GM21576 (cell line): ENCODE measurements around the gene THEMIS2.
"Not testable (repeated sequence)": the region's sequence is repeated elsewhere in the genome, so short reads cannot be mapped to it uniquely, and the experiment has no call there.

Source experiments
- ATAC-seq: cut with Tn5 transposase; IDR thresholded peaks from one replicate; pipeline ENCODE4 v1.9.1; 2021; ENCODE audit warnings: mild to moderate bottlenecking, moderate library complexity; ENCODE audit not compliant: unreplicated experiment

Gene THEMIS2

DNA sequence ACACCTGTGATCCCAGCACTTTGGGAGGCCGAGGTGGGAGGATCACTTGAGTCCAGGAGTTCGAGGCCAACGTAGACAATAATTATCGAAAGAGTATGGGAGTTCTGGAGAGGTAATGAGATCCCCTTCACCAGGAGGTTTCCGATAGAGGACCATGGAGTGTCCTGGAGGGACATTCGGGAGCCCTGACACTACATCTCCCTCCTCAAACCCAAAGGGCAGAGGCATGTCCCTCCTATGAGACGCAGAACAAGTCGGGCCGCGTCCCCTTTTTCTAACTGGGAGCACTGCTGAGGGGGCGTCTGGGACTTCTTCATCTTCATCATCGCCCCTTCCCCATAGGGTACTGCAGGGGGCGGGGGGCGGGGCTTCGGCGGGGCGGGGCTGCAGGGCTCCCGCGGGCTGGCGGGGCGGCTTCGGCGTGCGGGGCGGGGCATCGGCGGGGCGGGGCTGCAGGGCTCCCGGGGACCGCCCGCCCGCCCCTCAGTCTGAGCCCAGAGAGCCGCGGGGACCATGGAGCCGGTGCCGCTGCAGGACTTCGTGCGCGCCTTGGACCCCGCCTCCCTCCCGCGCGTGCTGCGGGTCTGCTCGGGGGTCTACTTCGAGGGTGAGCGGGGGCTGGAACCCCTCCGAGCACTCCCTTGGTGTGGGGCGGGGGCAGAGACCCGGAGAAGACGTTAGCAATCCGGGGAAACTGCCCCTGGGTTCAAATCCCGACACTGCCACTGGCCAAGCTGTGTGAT, at the start of gene THEMIS2:
TSS of gene THEMIS2 (plus strand) at position 486 of the 743 bp plus-strand sequence. CDS start at position 514, 28 bp downstream.
- no peak for ATAC-seq

DNA sequence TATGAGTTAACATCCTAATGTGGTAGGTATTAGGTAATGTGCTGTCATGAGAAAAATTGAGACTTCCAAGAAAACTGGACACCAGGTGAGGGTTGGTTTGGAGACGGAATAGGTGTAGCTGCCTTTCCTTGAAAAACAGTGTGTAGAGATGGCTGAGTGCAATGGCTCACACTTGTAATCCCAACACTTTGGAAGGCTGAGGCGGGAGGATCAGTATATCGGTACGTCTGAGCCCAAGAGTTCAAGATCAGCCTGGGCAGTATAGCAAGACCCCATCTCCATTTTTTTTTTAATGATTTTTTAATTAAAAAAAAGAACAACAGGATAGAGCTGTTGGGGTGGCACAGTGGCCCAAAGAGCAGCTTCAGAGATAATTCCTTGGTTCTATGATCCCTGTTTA, 48.6 kb upstream of the THEMIS2 start:
- ATAC-seq: no peak

DNA sequence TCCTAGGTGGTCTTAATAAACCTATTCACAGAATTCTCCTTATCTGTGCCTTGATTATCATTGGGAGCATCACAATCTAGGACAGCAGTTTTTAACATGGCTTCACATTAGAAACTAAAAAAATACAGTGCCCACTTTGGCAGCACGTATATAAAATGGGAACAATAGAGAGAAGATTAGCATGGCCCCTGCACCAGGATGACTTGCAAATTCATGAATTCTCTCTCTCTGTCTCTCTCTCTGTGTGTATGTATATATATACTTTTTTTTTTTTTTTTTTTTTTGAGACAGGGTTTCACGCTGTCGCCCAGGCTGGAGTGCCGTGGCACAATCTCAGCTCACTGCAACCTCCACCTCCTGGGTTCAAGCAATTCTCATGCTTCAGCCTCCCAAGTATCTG, 47.9 kb upstream of the THEMIS2 start:
- no peak for ATAC-seq

DNA sequence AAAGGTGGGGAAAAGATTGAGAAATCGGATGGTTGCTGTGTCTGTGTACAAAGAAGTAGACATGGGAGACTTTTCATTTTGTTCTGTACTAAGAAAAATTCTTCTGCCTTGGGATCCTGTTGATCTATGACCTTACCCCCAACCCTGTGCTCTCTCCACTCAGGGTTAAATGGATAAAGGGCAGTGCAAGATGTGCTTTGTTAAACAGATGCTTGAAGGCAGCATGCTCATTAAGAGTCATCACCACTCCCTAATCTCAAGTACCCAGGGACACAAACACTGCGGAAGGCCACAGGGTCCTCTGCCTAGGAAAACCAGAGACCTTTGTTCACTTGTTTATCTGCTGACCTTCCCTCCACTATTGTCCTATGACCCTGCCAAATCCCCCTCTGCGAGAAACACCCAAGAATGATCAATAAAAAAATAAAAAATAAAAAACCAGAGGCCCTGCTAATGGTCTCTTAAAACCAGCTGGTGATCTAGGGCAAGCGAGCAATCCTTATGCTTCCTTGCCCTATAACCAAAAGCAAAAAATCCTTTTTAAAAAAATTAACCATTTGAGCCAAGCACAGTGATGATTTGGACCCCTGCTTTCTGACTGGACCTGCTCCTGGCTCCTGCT, 42.9 kb upstream of the THEMIS2 start:
- ATAC-seq: not testable (repeated sequence)

DNA sequence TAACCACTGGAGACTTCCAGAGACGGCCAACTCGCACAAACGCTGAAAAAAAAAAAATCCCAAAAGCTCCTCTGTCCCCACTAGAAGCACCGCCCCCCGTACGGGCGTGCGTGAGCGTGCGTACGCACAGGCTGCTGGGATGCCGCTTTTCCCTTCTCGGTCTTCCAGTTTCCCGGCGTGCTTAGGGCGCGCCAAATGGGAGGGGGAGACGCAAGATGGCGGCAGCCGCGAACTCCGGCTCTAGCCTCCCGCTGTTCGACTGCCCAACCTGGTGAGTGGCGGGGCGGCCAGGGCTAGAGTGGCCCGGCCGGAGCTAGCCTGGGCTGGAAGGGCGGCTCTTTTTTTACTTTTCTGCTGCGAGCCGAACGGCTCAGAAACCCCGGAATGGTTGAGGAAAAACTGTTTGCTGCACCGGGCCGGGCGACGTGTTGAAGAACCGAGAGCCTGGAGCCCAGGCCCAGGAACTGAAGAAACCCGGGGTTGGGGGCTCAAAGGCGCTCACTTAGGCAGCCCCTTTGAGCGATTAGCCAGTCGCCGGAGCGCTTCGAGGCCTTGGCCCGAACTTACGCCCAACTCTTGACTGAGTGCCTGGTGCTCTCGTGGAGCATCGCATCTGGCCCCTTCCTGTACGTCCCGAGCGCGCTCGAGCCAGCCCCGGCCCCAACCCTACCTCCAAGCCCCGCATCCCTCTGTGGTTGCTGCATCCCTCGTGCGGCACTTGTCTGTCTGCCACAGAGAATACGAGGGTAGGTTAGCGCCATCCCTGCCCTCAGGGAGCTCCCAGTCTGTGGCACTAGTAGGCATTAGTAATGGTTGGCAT, 41.5 kb upstream of the THEMIS2 start, which contains the start of gene PPP1R8:
TSS of gene PPP1R8 (plus strand) at position 162 of the 820 bp plus-strand sequence. CDS start at position 216, 54 bp downstream.
- peak; percentile 94 for ATAC-seq

DNA sequence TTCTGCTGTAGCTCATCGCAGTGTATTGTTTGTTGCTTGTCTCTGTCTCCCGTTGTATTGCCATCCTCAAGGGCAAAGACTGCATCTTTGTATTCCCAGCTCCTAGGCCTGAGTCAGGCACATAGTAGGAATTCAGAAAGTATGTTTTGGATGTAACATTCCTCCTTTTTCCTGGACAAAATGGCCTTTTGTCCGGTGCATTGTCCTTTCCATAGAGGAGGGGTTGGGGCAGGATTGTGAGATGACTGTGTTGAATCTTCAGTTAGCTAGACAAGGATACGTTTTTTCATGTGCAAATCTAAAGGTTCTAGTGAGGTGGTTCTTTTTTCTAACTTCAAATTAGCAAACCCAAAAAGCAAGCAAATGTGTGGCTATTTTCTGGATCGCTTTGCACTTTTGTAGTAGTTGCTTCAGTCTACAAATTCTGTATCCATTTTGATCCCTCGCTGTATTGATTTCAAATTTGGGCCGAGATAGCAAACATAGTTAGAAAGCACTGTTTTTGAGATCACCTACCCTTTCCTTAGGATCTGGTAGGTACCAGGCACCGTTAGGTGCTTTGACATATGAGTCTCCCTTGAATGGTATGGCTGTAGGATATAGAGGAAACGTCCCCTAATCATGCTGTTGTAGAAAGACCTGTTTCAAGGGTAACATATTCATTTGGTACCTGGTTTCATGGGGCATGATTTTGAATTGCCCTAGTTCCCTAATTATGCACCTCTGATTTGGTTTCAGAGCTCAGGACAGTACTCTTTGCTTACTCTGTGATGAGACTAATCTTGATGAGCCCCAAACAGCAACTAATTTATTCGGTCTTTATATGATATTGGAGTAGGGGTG, 40.6 kb upstream of the THEMIS2 start:
- no peak for ATAC-seq

DNA sequence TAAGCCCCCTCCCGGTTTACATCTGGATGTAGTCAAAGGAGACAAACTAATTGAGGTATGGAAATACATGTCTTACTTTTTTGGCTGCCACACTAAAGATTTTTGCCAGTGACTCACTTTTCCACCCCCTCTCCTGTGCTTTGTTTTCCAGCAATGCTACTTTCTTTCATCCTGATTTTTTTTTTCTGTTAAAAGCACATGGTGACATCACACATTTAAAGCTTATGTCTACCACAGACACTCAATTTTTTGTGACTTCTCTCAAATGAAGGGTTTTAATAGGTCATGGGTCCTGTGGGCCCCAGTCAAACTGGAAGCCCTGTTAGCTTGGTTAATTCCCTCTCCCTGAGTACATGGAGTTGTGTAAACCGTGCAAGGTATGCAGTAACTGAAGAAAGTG, 39.6 kb upstream of the THEMIS2 start:
- ATAC-seq: no peak

DNA sequence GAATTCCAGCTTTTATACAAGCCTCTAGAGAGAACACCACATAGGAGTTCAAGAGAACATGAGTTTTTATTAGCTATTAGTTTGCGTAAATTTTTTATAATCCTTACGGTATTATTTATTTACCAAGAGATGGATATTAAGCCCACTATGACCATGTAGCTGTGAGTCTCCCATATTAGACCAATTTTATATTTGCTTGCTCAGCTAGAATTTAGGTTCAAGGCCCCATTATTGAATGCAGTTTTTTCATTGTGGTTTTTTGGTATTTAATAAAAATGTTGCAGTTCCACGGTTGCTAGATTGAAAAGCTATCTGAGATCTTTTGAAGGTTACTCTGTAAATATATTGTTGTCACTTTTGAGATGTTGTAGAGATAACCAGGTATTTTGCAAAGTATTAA, 38.9 kb upstream of the THEMIS2 start:
- ATAC-seq: no peak

DNA sequence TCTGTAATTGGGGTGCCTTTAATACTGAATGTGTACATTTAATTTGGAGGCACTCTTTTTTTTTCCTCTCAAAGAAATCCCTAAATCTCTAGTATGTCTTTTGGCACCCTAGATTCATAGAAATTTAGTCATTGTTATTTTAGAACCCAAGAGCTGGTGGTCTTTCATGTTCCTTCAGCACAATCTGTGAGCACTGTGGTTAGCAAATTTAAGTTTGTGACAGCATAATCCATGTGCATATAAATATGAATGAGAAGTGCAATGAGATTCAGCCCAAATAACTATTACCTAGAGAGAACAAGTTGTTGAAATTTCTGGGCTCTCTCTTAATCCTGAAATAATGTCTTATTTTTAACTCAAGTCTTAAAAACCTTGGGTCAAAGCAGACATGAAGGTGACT, 37.3 kb upstream of the THEMIS2 start:
- no peak for ATAC-seq

DNA sequence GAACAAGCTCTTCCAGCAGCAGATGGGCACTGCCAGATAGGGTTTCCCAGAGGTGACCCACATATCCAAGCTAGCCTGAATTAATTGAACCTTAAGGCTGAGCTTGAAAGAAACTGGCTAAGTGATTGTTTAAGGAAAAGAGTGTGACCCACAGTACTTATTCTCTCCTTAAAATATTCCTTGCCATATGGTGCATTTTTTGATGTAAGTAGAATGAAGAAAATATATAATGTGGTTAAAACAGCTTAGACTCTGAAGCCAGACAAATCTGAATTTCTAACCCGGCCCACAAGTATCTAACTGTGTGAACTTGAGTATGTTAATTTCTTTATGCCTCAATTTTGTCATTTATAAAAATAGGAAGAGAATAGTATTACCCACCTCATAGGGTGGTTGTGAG, 36.8 kb upstream of the THEMIS2 start:
- no peak for ATAC-seq

DNA sequence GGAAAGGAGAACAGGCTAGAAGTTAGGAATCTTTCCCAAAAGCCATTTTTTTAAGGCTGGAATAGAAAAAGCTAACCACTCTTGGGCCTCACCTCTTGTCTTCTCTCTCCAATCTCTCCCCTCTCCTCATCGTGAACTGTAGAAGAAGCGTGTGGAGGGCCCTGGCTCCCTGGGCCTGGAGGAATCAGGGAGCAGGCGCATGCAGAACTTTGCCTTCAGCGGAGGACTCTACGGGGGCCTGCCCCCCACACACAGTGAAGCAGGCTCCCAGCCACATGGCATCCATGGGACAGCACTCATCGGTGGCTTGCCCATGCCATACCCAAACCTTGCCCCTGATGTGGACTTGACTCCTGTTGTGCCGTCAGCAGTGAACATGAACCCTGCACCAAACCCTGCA, 22.4 kb upstream of the THEMIS2 start:
- no peak for ATAC-seq

DNA sequence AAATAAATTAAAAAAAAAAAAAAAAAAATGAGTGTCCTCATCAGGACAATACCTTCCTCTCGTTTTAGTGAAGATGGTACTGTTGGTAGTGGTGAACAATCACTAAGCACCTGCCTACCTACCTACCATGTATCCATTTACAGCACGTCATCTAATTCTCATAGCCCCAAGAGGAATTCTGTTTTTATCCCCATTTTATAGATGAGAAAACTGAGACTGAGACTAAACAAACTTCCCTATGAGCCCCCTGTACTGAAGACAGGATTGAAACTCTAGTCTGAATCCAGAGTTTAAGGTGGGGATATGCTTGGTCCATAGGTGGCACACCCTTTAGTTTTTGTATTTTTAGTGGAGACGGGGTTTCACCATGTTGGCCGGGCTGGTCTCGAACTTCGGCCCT, 17.3 kb upstream of the THEMIS2 start:
- no peak for ATAC-seq

DNA sequence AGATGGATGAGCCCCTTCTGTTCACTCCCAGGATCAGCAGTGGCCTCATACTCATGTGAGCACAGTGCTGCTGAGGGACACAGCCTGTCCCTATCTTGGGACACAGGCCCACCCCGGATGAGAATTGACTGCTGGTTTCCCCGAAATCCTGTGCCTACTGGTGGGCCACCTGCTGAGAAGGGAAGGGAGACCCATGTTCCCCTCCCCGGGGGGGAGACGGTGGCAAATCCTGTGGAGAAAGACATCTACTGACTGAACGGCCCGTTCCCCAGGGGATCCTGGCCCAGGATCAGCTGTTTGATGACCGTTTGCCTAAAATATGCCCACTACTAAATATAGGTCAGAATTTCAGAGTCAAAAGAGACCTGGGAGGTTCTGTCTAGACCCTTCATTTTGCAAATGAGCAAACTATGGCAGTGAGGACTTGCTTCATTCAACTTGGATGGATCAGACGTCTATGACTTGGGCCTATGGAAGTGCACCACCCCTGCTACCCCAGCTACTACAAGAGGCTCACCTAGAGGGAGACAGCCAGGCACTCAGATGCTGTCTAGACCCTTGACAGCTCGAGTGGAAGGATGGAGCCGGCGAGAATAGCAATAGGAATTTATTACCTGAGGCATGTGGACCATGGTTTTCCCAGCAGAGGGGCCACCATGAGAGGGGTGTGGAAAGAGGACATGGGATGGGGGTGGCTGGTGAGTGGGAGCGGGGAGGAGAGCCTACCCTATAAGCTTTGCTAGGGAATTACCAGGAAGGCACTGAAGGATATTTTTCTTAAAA, 15.6 kb upstream of the THEMIS2 start:
- no peak for ATAC-seq

DNA sequence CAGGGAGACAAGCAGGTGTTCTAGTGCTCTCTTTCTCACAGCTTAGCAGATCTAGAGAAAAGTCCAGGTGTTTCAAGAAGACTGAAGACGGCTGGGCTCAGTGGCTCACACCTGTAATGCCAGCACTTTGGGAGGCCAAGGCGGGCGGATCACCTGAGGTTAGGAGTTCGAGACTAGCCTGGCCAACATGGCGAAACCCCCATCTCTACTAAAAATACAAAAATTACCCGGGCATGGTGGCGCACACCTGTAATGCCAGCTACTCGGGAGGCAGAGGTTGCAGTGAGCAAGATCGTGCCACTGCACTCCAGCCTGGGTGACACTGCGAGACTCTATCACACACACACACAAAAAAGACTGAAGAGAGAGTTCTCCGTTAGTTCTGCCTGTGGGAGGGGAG, 14.8 kb upstream of the THEMIS2 start:
- ATAC-seq: not testable (repeated sequence)

DNA sequence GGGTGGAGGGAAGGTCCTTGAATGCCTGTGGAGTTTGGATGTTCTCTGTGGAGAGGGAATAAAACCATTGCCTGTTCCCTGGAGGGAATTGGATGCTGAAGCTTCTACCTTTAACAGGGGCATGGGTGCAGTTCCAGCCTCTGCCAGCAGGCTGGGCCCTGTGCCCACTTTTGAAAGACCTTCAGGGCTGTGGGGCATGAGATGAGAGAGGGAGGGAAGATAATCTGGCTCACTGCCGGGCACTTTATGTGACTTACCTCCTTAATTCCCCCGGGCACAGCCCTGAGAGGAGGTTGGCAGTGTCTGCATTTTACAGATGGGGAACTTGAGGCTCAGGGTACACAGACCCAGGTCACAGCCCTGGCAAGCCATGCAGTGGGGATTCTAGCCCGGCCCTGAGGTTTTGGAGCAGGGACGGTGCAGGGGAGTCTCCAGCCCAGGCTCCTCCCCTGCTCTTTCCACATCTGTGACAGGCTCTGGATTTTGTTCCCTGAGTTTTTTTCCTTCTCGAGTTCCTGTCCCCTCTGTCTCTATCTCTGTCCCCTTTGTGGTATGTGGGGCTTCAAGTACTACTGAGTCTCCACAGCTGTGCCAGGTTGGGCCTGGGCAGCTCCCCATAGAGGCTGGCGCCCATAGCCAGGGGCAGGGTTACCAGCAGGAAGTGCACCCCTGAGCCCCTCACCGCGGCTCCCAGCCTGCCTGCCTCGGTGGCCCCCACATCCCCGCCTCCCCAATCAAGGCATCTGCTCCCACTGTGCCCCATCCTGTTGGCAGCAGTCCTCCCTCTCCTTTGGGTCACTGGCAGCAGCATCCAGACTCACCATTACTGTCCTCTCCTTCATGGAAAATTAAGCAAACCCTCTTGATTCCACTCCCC, 14.0 kb upstream of the THEMIS2 start:
- no peak for ATAC-seq

DNA sequence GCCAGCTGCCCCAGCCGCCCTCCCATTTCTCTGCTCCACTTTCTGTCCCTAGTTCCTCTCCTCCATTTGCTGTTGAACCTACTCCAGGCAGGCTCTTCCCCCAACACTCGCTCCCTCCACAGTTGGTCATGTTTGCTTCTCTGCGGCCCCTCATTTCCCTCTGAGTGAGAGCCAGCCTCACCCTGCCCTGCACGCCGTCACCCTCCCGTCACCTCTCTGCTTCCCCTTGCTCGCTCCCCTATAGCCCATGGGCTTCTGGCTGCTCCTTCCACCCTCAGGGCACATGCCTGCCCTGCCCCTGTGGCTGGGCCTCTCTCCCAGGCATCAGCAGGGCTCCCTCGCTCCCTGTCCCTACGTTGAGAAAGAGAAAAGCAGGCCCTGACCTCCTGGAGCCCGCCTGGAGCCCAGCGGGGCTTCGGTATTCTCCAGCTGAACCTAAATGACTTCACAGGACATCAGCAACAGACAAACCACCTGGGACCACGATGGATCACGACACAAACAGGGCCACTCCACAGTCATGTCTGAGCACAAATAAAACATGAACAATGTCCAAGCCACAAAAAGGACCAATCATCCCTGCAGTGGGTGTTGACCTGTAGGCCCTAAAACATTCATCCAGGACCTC, 13.3 kb upstream of the THEMIS2 start:
- no peak for ATAC-seq

DNA sequence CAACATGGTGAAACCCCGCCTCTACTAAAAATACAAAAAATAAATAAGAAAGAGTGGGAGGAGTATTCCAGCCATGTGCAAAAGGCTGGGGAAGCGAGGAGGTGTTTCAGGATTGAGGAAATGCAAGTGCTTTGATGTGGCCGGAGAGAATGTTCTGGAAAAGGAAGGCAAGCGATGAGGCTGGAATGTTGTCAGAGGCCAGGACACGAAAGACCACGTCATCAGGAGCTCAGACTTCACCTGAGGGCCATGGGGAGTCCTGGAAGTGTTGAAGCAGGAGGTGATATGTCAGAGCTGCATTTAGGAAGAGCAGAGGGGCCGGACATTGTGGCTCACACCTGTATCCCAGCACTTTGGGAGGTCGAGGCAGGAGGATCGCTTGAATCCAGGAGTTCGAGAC, 10.9 kb upstream of the THEMIS2 start:
- ATAC-seq: no peak

DNA sequence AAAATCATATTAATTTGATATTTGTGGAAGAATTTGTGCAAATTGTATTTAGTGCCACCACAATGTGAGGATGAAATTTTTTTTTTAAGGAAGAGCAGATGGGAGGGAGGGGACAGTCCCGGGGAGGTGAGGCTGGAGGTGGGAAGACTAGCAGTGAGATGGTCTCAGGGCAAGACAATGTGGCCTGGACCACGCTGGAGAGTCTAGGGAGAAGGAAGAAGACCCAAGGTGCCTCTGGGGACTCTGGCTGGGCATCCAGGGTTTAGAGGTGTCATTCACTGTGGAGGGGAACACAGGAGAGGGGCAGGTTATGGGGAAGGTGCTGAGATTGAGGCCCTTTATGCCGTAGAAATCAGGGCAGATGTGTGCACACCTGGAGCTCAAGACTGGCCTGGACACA, 10.3 kb upstream of the THEMIS2 start:
- no peak for ATAC-seq
